K562 (cell line): ENCODE measurements around the gene UBXN10. TPM values are rescaled to one million over a fixed set of nuclear protein-coding genes. Genes with fewer than 3 reads are reported as not detected.
A peak's percentile ranks its signal among the peaks of the same experiment; 100 is the strongest.

Source experiments
- ATAC-seq: fragments of 200-7000 bp; cut with Tn5 transposase; 3 replicates; pipeline ENCODE4 v1.9.1; 2020; ENCODE audit warnings: moderate library complexity
- BruUV-seq: library from RNA; stranded (reverse); fragments of 400-500 nt; replicated peaks from 2 replicates; lab custom pipeline; 2021; lab: Mats Ljungman, UMichigan
- CTCF ChIA-PET: fragments of 300-600 bp; formaldehyde crosslinking; extraction: SDS; loops from one replicate; lab custom pipeline; 2021; ENCODE audit warnings: low intra/inter-chr PET ratio; lab: Yijun Ruan, JAX
- POLR2A ChIA-PET: fragments of 300-600, 350-650 bp; sonication (Branson Sonifier 250); formaldehyde crosslinking; extraction: SDS; loops from one replicate; lab custom pipeline; 2021; ENCODE audit warnings: antibody characterized with exemption, inconsistent platforms; lab: Yijun Ruan, JAX
- DNase-seq, 4 experiments: peaks; one replicate each; pipeline versions ENCODE4 v3.0.0 to v3.0.0-alpha.2; 2011 to 2018; ENCODE audit warnings: low spot score in 3 of 4, mixed read lengths in 3 of 4; ENCODE audit errors: extremely low read depth in 1 of 4
- FAIRE-seq: peaks from 2 replicates; lab custom pipeline; 2011; peaks lifted over from hg19 to GRCh38; lab: Jason Lieb, UNC
- H2AFZ ChIP-seq: 2 replicates; pipeline ENCODE4 v1.6.0; 2011; ENCODE audit warnings: low read depth, low read length, control low read depth, inconsistent platforms
- H3K27ac ChIP-seq: fragments of 200-600 bp; 3 replicates; pipeline ENCODE4 v1.8.0; 2011; ENCODE audit warnings: low read depth, mild to moderate bottlenecking, control low read depth, inconsistent platforms, low read length, moderate library complexity, mixed read lengths; ENCODE audit errors: extremely low read depth
- H3K27me3 ChIP-seq, 2 experiments: fragments of 300-600 bp in 1 of 2; 2 replicates in 1 of 2; 3 replicates in 1 of 2; pipeline versions ENCODE4 v1.6.0 to v1.8.0; 2011; ENCODE audit warnings: inconsistent platforms in 2 of 2, low read length in 2 of 2, mild to moderate bottlenecking in 1 of 2, mixed read lengths in 1 of 2, moderate library complexity in 1 of 2; ENCODE audit not compliant: control insufficient read depth in 2 of 2, insufficient read depth in 2 of 2
- H3K36me3 ChIP-seq: fragments of 300-600 bp; 3 replicates; pipeline ENCODE4 v1.8.0; 2011; ENCODE audit warnings: mild to moderate bottlenecking, low read length, inconsistent platforms; ENCODE audit not compliant: control insufficient read depth, insufficient read depth
- H3K4me1 ChIP-seq, 2 experiments: fragments of 200-600 bp in 1 of 2; replicated peaks in 1 of 2; 2 replicates in 1 of 2; 3 replicates in 1 of 2; pipeline versions ENCODE4 v1.5.1 to v1.8.0; 2011; ENCODE audit warnings: inconsistent platforms in 2 of 2, low read length in 2 of 2, mild to moderate bottlenecking in 1 of 2, mixed read lengths in 1 of 2, moderate library complexity in 1 of 2; ENCODE audit not compliant: control insufficient read depth in 2 of 2, insufficient read depth in 2 of 2
- H3K4me2 ChIP-seq: 2 replicates; pipeline ENCODE4 v1.6.1; 2011; ENCODE audit warnings: low read length, control low read depth, inconsistent platforms, mixed read lengths; ENCODE audit not compliant: insufficient read depth
- H3K4me3 ChIP-seq: fragments of 200-600 bp; sonication (generic), shearing (Covaris generic); 2 replicates; pipeline ENCODE4 v1.5.1; 2016; ENCODE audit warnings: control low read depth, inconsistent platforms
- H3K79me2 ChIP-seq: fragments of 200-600 bp; 3 replicates; pipeline ENCODE4 v1.8.0; 2011; ENCODE audit warnings: low read length, inconsistent platforms; ENCODE audit not compliant: control insufficient read depth, insufficient read depth
- H3K9ac ChIP-seq, 2 experiments: 2 replicates each; pipeline versions ENCODE4 v1.6.0 to v1.6.1; 2011; ENCODE audit warnings: low read depth in 2 of 2, low read length in 2 of 2, control low read depth in 1 of 2, inconsistent platforms in 1 of 2, mild to moderate bottlenecking in 1 of 2, mixed read lengths in 1 of 2; ENCODE audit not compliant: insufficient read depth in 1 of 2
- H3K9me1 ChIP-seq: one replicate; pipeline ENCODE4 v1.6.0; 2011; ENCODE audit warnings: inconsistent platforms, mild to moderate bottlenecking, low read length, moderate library complexity; ENCODE audit not compliant: control insufficient read depth, insufficient read depth
- H3K9me3 ChIP-seq: replicated peaks from 2 replicates; pipeline ENCODE4 v1.5.1; 2011; ENCODE audit warnings: low read depth, low read length, inconsistent platforms; ENCODE audit not compliant: control insufficient read depth, insufficient read depth
- H4K20me1 ChIP-seq: replicated peaks from 2 replicates; pipeline ENCODE4 v1.6.1; 2011; ENCODE audit warnings: low read length, inconsistent platforms, mixed read lengths; ENCODE audit not compliant: control insufficient read depth, insufficient read depth
- HMGN3 ChIP-seq: IDR thresholded peaks from 2 replicates; pipeline ENCODE4 v1.6.1; 2011; ENCODE audit warnings: borderline replicate concordance, low read depth, mild to moderate bottlenecking, mixed read lengths, low read length; ENCODE audit not compliant: insufficient read length; ENCODE audit errors: extremely low read depth
- L3MBTL2 ChIP-seq: fragments of 450-650 bp; IDR thresholded peaks from 2 replicates; pipeline ENCODE4 v1.6.1; 2016; ENCODE audit warnings: mild to moderate bottlenecking, moderate library complexity
- MAFF ChIP-seq: IDR thresholded peaks from 2 replicates; pipeline ENCODE4 v1.6.1; 2012; ENCODE audit warnings: low read length, improper control_type of control experiment
- NCOR1 ChIP-seq: fragments of 450-650 bp; IDR thresholded peaks from 2 replicates; pipeline ENCODE4 v1.6.1; 2016; ENCODE audit warnings: mild to moderate bottlenecking, moderate library complexity
- RBBP5 ChIP-seq: fragments of 200-600 bp; sonication (generic); IDR thresholded peaks from 2 replicates; pipeline ENCODE4 v1.6.1; 2012; ENCODE audit warnings: borderline replicate concordance, mild to moderate bottlenecking, low read length, control low read depth, inconsistent platforms; ENCODE audit not compliant: insufficient read depth, poor library complexity, severe bottlenecking
- RBM39 ChIP-seq: fragments of 200-400 bp; formaldehyde crosslinking; optimal IDR thresholded peaks from 2 replicates; pipeline ENCODE3; 2018; ENCODE audit warnings: low read depth, low read length
- RFX1 ChIP-seq: fragments of 450-650 bp; IDR thresholded peaks from 2 replicates; pipeline ENCODE4 v1.6.1; 2016; ENCODE audit warnings: mild to moderate bottlenecking, moderate library complexity
- SMAD3 ChIP-seq: fragments of 450-650 bp; formaldehyde crosslinking; conservative IDR thresholded peaks from 2 replicates; pipeline ENCODE4 v1.4.0; 2020; ENCODE audit warnings: mild to moderate bottlenecking
- TAF9B ChIP-seq: fragments of 450-650 bp; IDR thresholded peaks from 2 replicates; pipeline ENCODE4 v1.6.1; 2018; ENCODE audit warnings: mild to moderate bottlenecking; ENCODE audit not compliant: partially characterized antibody
- ZNF830 ChIP-seq: fragments of 250-450 bp; sonication (Bioruptor Pico); IDR thresholded peaks from 2 replicates; pipeline ENCODE4 v1.5.0; 2021; ENCODE audit warnings: mild to moderate bottlenecking
- WGBS: fragments of 100-300 bp; shearing (Covaris generic); methylation state at CpG from one replicate; pipeline ENCODE4 v1.1.6; 2016; ENCODE audit warnings: low coverage, mixed read lengths; ENCODE audit not compliant: insufficient coverage; ENCODE audit errors: missing lambda C conversion rate; 5-methylcytosine and 5-hydroxymethylcytosine counted together
- in situ Hi-C: fragments of 300-500 bp; cut with MboI; formaldehyde crosslinking; loops from 4 replicates; pipeline ENCODE4 v1.15.0; 2018; ENCODE audit warnings: inconsistent platforms, mixed read lengths
- intact Hi-C: fragments of 100-400 bp; cut with micrococcal nuclease; formaldehyde crosslinking; loops from 2 replicates; pipeline ENCODE4 v1.14.2; 2022
- polyA plus RNA-seq, 8 experiments: library from polyadenylated mRNA; depleted of rRNA in 4 of 8; stranded (reverse) in 5 of 8; unstranded in 3 of 8; fragments of >200 nt; fragmentation: Nextera tagmentation in 2 of 8; fragmentation: Illumina TruSeq in 1 of 8; extraction: Ambion mirVana in 2 of 8; extraction: Trizol in 1 of 8; gene quantifications; 2 replicates each; pipeline versions ENCODE4 v1.2.1 to v1.2.3, GENCODE V29; 2011 to 2014; ENCODE audit warnings: inconsistent platforms in 1 of 8, missing spikeins in 1 of 8
- total RNA-seq, 7 experiments: library from RNA; depleted of rRNA in 6 of 7; stranded (reverse); fragments of >200 nt in 6 of 7; fragmentation: Illumina TruSeq in 2 of 7; extraction: Trizol in 2 of 7; gene quantifications; 2 replicates each; pipeline versions ENCODE4 v1.2.1 to v1.2.3, GENCODE V29; 2011 to 2021; ENCODE audit warnings: low replicate concordance in 1 of 7
- TF ChIP-seq, protein P1 (sequence below): fragments of 450-650 bp; formaldehyde crosslinking; IDR thresholded peaks from 2 replicates; pipeline ENCODE4 v1.4.0; 2020; ENCODE audit warnings: mild to moderate bottlenecking
- TF ChIP-seq, protein P2 (sequence below): fragments of 200-800 bp; sonication (Bioruptor generic); IDR thresholded peaks from 2 replicates; pipeline ENCODE4 v1.6.1; 2017; ENCODE audit warnings: missing genetic modification characterization, missing compliant biosample characterization
- TF ChIP-seq, protein P3 (sequence below): fragments of 250-450 bp; sonication (Bioruptor Pico); IDR thresholded peaks from 2 replicates; pipeline ENCODE4 v1.5.0; 2022; ENCODE audit warnings: mild to moderate bottlenecking
- TF ChIP-seq, protein P4 (sequence below): fragments of 450-650 bp; IDR thresholded peaks from 2 replicates; pipeline ENCODE4 v1.6.1; 2018; ENCODE audit warnings: mild to moderate bottlenecking, low read depth; ENCODE audit not compliant: partially characterized antibody

UBXN10 gene
- total and polyA plus RNA-seq, 9 of the 15 experiments (the other 6 are each of a cell fraction or from before 2014, with no cell fraction given), result 10.7 to 17.7 (median 13.6) TPM

DNA sequence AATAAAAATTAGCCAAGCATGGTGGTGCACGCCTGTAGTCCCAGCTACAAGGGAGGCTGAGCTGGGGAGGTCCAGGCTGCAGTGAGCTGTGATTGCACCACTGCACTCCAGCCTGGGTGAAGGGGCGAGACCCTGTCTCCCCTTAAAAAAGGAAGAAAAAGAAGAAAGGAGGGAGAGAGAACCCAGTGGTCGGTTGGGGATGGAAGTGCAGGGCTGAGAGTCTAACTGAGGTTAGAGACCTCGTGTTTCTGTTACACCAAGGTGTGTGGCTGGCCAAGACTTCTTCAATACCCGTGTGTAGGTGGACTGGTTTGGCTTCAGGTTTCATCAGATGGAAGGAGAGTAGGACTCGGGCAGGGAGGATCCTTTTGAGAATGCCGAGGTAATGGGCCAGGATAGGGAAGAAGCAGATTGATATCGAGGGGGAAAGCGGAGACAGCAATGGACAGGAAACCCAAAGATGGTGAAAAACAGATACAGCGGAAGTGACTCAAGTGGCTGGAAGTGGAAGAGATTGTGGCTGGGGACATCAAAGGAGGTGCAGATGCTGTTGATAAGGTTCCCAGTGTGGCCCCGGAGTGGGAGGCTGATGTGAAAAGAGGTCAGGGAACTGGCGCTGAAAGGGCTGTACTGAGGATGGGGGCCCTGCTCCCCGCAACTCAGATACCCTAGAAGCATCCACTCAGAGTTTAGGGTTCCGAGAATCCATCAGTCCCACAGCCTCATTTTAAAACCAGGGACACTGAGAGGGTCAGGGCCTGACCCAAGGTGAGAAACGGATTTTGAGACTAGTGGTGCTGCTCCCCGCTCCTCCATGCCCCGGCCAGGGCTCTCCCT lies 681 bp upstream of the UBXN10 start:
- intact Hi-C loops, result loop anchor here (2.0 kb wide), 1 partner anchor 20 kb away; no protein-coding TSS in a partner anchor
- H3K9me3 ChIP-seq, result no peaks in the 10 kb centered on the region
- peak; percentile 74 to 93 (median 78) for DNase-seq
- peak; percentile 58 for ATAC-seq
- CTCF ChIA-PET, result no interaction called here
- peaks cover 39% of the 10 kb centered on the region for H3K79me2 ChIP-seq
- H3K9me1 ChIP-seq, result no peaks in the 10 kb centered on the region
- no TSS peak for BruUV-seq
- 9% methylated on average over 17 of the region's 17 CpGs for WGBS
- H3K4me2 ChIP-seq, result peak overlapping the region; percentile 87
- peaks cover 60 to 64% of the 10 kb centered on the region in 2 experiments for H3K4me1 ChIP-seq
- H3K27ac ChIP-seq, result peak overlapping the region; percentile 95
- no peaks in the 10 kb centered on the region for H4K20me1 ChIP-seq
- no peaks in the 10 kb centered on the region for H3K27me3 ChIP-seq
- peak overlapping the region; percentile 74 for H3K4me3 ChIP-seq
- peak overlapping the region; percentile 95 for H2AFZ ChIP-seq
- POLR2A ChIA-PET, result interaction anchor here (0.6 to 0.7 kb wide), 2 partner anchors 192 to 307 kb away, joined by 3 to 4 read pairs; no protein-coding TSS in a partner anchor
- peak; percentile 87 for FAIRE-seq
- in situ Hi-C loops, result no loop called here
- peaks cover 5% of the 10 kb centered on the region; the same call in 1 of the 3 replicates for H3K36me3 ChIP-seq
- peak overlapping the region; percentile 89 to 91 for H3K9ac ChIP-seq
- TF ChIP-seq RFX1 (no peak), SMAD3 (peak; percentile 68), MAFF (no peak), TAF9B (peak; percentile 67), L3MBTL2 (peak; percentile 87), NCOR1 (peak; percentile 83), RBBP5 (no peak), HMGN3 (peak; percentile 71), ZNF830 (CRISPR knock-in tag) (no peak), RBM39 (no peak)
- TF ChIP-seq, protein P1, sequence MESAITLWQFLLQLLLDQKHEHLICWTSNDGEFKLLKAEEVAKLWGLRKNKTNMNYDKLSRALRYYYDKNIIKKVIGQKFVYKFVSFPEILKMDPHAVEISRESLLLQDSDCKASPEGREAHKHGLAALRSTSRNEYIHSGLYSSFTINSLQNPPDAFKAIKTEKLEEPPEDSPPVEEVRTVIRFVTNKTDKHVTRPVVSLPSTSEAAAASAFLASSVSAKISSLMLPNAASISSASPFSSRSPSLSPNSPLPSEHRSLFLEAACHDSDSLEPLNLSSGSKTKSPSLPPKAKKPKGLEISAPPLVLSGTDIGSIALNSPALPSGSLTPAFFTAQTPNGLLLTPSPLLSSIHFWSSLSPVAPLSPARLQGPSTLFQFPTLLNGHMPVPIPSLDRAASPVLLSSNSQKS (CRISPR knock-in tag), result no peak
- TF ChIP-seq, protein P2, sequence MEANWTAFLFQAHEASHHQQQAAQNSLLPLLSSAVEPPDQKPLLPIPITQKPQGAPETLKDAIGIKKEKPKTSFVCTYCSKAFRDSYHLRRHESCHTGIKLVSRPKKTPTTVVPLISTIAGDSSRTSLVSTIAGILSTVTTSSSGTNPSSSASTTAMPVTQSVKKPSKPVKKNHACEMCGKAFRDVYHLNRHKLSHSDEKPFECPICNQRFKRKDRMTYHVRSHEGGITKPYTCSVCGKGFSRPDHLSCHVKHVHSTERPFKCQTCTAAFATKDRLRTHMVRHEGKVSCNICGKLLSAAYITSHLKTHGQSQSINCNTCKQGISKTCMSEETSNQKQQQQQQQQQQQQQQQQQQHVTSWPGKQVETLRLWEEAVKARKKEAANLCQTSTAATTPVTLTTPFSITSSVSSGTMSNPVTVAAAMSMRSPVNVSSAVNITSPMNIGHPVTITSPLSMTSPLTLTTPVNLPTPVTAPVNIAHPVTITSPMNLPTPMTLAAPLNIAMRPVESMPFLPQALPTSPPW, result 0 out of 2 replicates have a peak, but pooled peaks have one; percentile 22
- TF ChIP-seq, protein P3, sequence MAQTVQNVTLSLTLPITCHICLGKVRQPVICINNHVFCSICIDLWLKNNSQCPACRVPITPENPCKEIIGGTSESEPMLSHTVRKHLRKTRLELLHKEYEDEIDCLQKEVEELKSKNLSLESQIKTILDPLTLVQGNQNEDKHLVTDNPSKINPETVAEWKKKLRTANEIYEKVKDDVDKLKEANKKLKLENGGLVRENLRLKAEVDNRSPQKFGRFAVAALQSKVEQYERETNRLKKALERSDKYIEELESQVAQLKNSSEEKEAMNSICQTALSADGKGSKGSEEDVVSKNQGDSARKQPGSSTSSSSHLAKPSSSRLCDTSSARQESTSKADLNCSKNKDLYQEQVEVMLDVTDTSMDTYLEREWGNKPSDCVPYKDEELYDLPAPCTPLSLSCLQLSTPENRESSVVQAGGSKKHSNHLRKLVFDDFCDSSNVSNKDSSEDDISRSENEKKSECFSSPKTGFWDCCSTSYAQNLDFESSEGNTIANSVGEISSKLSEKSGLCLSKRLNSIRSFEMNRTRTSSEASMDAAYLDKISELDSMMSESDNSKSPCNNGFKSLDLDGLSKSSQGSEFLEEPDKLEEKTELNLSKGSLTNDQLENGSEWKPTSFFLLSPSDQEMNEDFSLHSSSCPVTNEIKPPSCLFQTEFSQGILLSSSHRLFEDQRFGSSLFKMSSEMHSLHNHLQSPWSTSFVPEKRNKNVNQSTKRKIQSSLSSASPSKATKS (CRISPR knock-in tag), result no peak
- TF ChIP-seq, protein P4, sequence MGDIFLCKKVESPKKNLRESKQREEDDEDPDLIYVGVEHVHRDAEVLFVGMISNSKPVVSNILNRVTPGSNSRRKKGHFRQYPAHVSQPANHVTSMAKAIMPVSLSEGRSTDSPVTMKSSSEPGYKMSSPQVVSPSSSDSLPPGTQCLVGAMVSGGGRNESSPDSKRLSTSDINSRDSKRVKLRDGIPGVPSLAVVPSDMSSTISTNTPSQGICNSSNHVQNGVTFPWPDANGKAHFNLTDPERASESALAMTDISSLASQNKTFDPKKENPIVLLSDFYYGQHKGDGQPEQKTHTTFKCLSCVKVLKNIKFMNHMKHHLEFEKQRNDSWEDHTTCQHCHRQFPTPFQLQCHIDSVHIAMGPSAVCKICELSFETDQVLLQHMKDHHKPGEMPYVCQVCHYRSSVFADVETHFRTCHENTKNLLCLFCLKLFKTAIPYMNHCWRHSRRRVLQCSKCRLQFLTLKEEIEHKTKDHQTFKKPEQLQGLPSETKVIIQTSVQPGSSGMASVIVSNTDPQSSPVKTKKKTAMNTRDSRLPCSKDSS, result no peak
